Type B pancreatic cell (in vitro differentiated cells): Measurements from ENCODE around the gene FER. TPM values are rescaled to one million over a fixed set of nuclear protein-coding genes. Genes with fewer than 3 reads are reported as not detected.
"Not testable (repeated sequence)": the region's sequence is repeated elsewhere in the genome, so short reads cannot be mapped to it uniquely, and the experiment has no call there.

ENCODE experiments used
- DNase-seq: peaks from one replicate; pipeline ENCODE4 v3.0.0; 2021; ENCODE audit warnings: mixed read lengths; ENCODE audit not compliant: unreplicated experiment; ENCODE audit errors: extremely low spot score
- H3K27ac Mint-ChIP-seq: 2 replicates; pipeline ENCODE4 v1.8.0; 2021; ENCODE audit warnings: mild to moderate bottlenecking, mixed read lengths
- H3K27me3 Mint-ChIP-seq: 2 replicates; pipeline ENCODE4 v1.8.0; 2021; ENCODE audit warnings: mixed read lengths
- H3K36me3 Mint-ChIP-seq: 2 replicates; pipeline ENCODE4 v1.8.0; 2021; ENCODE audit warnings: mixed read lengths
- H3K4me1 Mint-ChIP-seq: one replicate; pipeline ENCODE4 v1.8.0; 2021; ENCODE audit warnings: mixed read lengths; ENCODE audit not compliant: unreplicated experiment
- H3K4me3 Mint-ChIP-seq: 2 replicates; pipeline ENCODE4 v1.8.0; 2021; ENCODE audit warnings: mild to moderate bottlenecking, mixed read lengths
- H3K9me3 Mint-ChIP-seq: 2 replicates; pipeline ENCODE4 v1.8.0; 2021; ENCODE audit warnings: mixed read lengths
- CTCF ChIP-seq: fragments of 200-600 bp; sonication (generic); conservative IDR thresholded peaks from 2 replicates; pipeline ENCODE4 v1.5.0; 2021; ENCODE audit warnings: antibody characterized with exemption, mild to moderate bottlenecking
- long read RNA-seq: library from polyadenylated mRNA; unstranded; transcript quantifications from one replicate; pipeline ENCODE4 v2.0.0, GENCODE V29; 2020
- total RNA-seq: library from RNA; stranded (reverse); gene quantifications from 2 replicates; pipeline ENCODE4 v1.2.1, GENCODE V29; 2021; ENCODE audit warnings: low replicate concordance

Gene FER
- total RNA-seq, result 26.3 and 29.7 TPM in 2 replicates
- long read RNA-seq, partial matches to known transcripts, result 8 of 38 reads
- long read RNA-seq, other reads (novel, unspliced or antisense), result 30 of 38 reads

- Mint-ChIP-seq H3K9me3 (no peaks in the 10 kb centered on the region), H3K4me3 (peak within 1 kb of the TSS; percentile 96), H3K4me1 (peaks cover 4% of the 10 kb centered on the region), H3K36me3 (no peaks in the 10 kb centered on the region), H3K27ac (peak within 1 kb of the TSS; percentile 97), H3K27me3 (no peaks in the 10 kb centered on the region)
- no peak for TF ChIP-seq CTCF
- DNase-seq, result no peak
These were observed at the start of gene FER for GRCh38 chr5:108747774-108748400. TSS of gene FER (plus strand) at chr5:108747897. CDS start at chr5:108798183, 50,286 bp downstream.

GRCh38 chr5:108700388-108700787 is 47.3 kb upstream of the FER start:
- H3K4me1 Mint-ChIP-seq, DNase-seq, H3K4me3 Mint-ChIP-seq, H3K9me3 Mint-ChIP-seq, H3K36me3 Mint-ChIP-seq, H3K27ac Mint-ChIP-seq, H3K27me3 Mint-ChIP-seq: not testable (repeated sequence)

GRCh38 chr5:108700930-108701329 is 46.8 kb upstream of the FER start:
- peaks cover 4% of the 10 kb centered on the region for H3K9me3 Mint-ChIP-seq
- DNase-seq, result no peak
- H3K27me3 Mint-ChIP-seq, result no peaks in the 10 kb centered on the region
- H3K36me3 Mint-ChIP-seq, result no peaks in the 10 kb centered on the region
- no peak for TF ChIP-seq CTCF
- no peak overlapping the region for H3K4me3 Mint-ChIP-seq
- H3K27ac Mint-ChIP-seq, result no peak overlapping the region
- no peaks in the 10 kb centered on the region for H3K4me1 Mint-ChIP-seq

- Mint-ChIP-seq H3K4me1 (no peaks in the 10 kb centered on the region), H3K9me3 (peaks cover 1% of the 10 kb centered on the region), H3K4me3 (no peak overlapping the region), H3K27ac (no peak overlapping the region), H3K27me3 (no peaks in the 10 kb centered on the region), H3K36me3 (no peaks in the 10 kb centered on the region)
- no peak for DNase-seq
- no peak for TF ChIP-seq CTCF
These were observed 45.2 kb upstream of the FER start for GRCh38 chr5:108702546-108702945.

GRCh38 chr5:108703313-108703712 is 44.4 kb upstream of the FER start:
- Mint-ChIP-seq H3K4me1 (no peaks in the 10 kb centered on the region), H3K27ac (no peak overlapping the region), H3K27me3 (no peaks in the 10 kb centered on the region), H3K4me3 (no peak overlapping the region), H3K36me3 (no peaks in the 10 kb centered on the region), H3K9me3 (no peaks in the 10 kb centered on the region)
- DNase-seq, result no peak
- TF ChIP-seq CTCF, result no peak

GRCh38 chr5:108707141-108707540 is 40.6 kb upstream of the FER start:
- no peaks in the 10 kb centered on the region for H3K36me3 Mint-ChIP-seq
- no peak overlapping the region for H3K4me3 Mint-ChIP-seq
- no peak overlapping the region for H3K27ac Mint-ChIP-seq
- H3K4me1 Mint-ChIP-seq, result no peaks in the 10 kb centered on the region
- TF ChIP-seq CTCF, result no peak
- H3K9me3 Mint-ChIP-seq, result no peaks in the 10 kb centered on the region
- DNase-seq, result no peak
- no peaks in the 10 kb centered on the region for H3K27me3 Mint-ChIP-seq
